HepG2 (cell line): ENCODE measurements around the gene TPM3. TPM values are rescaled to one million over a fixed set of nuclear protein-coding genes. Genes with fewer than 3 reads are reported as not detected.

Experiments
- FOXA3 ChIP-seq: IDR thresholded peaks from 2 replicates; pipeline ENCODE4 v1.6.1; 2016; ENCODE audit warnings: missing genetic modification reagents, missing compliant biosample characterization
- PCBP2 ChIP-seq: fragments of 200-400 bp; formaldehyde crosslinking; optimal IDR thresholded peaks from 2 replicates; pipeline ENCODE3; 2018; ENCODE audit warnings: low read length, low read depth; ENCODE audit not compliant: poor library complexity, severe bottlenecking
- PHF20 ChIP-seq: sonication (generic); formaldehyde crosslinking; IDR thresholded peaks from 2 replicates; pipeline ENCODE4 v1.5.0; 2020; ENCODE audit warnings: mild to moderate bottlenecking, missing genetic modification reagents
- PHF8 ChIP-seq: sonication (generic); formaldehyde crosslinking; IDR thresholded peaks from 2 replicates; pipeline ENCODE4 v1.5.0; 2020; ENCODE audit warnings: missing genetic modification reagents
- RARG ChIP-seq: sonication (generic); formaldehyde crosslinking; IDR thresholded peaks from 2 replicates; pipeline ENCODE4 v1.4.0; 2020; ENCODE audit warnings: low read depth, mild to moderate bottlenecking, missing genetic modification reagents
- REPIN1 ChIP-seq: sonication (generic); formaldehyde crosslinking; IDR thresholded peaks from 2 replicates; pipeline ENCODE4 v1.8.0; 2022; ENCODE audit warnings: missing genetic modification reagents, low read depth, mild to moderate bottlenecking, borderline replicate concordance
- SAP130 ChIP-seq: IDR thresholded peaks from 2 replicates; pipeline ENCODE4 v1.6.1; 2016; ENCODE audit warnings: low read depth
- TARDBP ChIP-seq: sonication (generic); formaldehyde crosslinking; IDR thresholded peaks from 2 replicates; pipeline ENCODE4 v1.8.0; 2022; ENCODE audit warnings: mild to moderate bottlenecking, missing genetic modification reagents
- ZC3H13 ChIP-seq: sonication (generic); formaldehyde crosslinking; IDR thresholded peaks from 2 replicates; pipeline ENCODE4 v1.8.1; 2023; ENCODE audit warnings: mild to moderate bottlenecking, missing genetic modification reagents, moderate library complexity
- polyA plus RNA-seq, 8 experiments: library from polyadenylated mRNA; depleted of rRNA in 3 of 8; stranded (reverse) in 7 of 8; unstranded in 1 of 8; fragments of >200 nt; fragmentation: Illumina TruSeq in 4 of 8; extraction: Trizol in 4 of 8; gene quantifications; 2 replicates each; pipeline versions ENCODE4 v1.2.1 to v1.2.3, GENCODE V29; 2011 to 2016; ENCODE audit warnings: low read depth in 4 of 8, missing spikeins in 1 of 8, mixed read lengths in 1 of 8; ENCODE audit not compliant: insufficient read depth in 1 of 8
- total RNA-seq, 5 experiments: library from RNA; depleted of rRNA; stranded (reverse); fragments of >200 nt; fragmentation: Illumina TruSeq; extraction: Trizol; gene quantifications; 2 replicates each; pipeline ENCODE4 v1.2.3, GENCODE V29; 2016; ENCODE audit warnings: low read depth in 1 of 5
- TF ChIP-seq, protein P1 (sequence below): sonication (generic); formaldehyde crosslinking; IDR thresholded peaks from 2 replicates; pipeline ENCODE4 v1.5.0; 2020; ENCODE audit warnings: mild to moderate bottlenecking, missing genetic modification reagents, borderline replicate concordance
- TF ChIP-seq, protein P2 (sequence below), 2 experiments: sonication (generic) in 1 of 2; formaldehyde crosslinking in 1 of 2; IDR thresholded peaks; 2 replicates each; pipeline versions ENCODE4 v1.4.0 to v1.6.1; 2016 to 2020; ENCODE audit warnings: borderline replicate concordance in 1 of 2, low read depth in 1 of 2, mild to moderate bottlenecking in 1 of 2, missing genetic modification reagents in 1 of 2
- TF ChIP-seq, protein P3 (sequence below): sonication (generic); formaldehyde crosslinking; IDR thresholded peaks from 2 replicates; pipeline ENCODE4 v1.8.1; 2023; ENCODE audit warnings: mild to moderate bottlenecking, moderate library complexity, missing genetic modification reagents
- TF ChIP-seq, protein P4 (sequence below), 2 experiments: fragments of 450-650 bp in 1 of 2; sonication (generic) in 1 of 2; formaldehyde crosslinking; IDR thresholded peaks; 2 replicates each; pipeline versions ENCODE4 v1.5.0 to v1.8.0; 2020 to 2022; ENCODE audit warnings: mild to moderate bottlenecking in 1 of 2, missing genetic modification reagents in 1 of 2
- TF ChIP-seq, protein P5 (sequence below): sonication (generic); formaldehyde crosslinking; conservative IDR thresholded peaks from 2 replicates; pipeline ENCODE4 v1.8.1; 2023; ENCODE audit warnings: missing genetic modification reagents

TPM3 gene
- total and polyA plus RNA-seq, 2 of the 13 experiments (the other 11 are each of a cell fraction or from before 2014, with no cell fraction given) = 160 to 307 TPM

DNA sequence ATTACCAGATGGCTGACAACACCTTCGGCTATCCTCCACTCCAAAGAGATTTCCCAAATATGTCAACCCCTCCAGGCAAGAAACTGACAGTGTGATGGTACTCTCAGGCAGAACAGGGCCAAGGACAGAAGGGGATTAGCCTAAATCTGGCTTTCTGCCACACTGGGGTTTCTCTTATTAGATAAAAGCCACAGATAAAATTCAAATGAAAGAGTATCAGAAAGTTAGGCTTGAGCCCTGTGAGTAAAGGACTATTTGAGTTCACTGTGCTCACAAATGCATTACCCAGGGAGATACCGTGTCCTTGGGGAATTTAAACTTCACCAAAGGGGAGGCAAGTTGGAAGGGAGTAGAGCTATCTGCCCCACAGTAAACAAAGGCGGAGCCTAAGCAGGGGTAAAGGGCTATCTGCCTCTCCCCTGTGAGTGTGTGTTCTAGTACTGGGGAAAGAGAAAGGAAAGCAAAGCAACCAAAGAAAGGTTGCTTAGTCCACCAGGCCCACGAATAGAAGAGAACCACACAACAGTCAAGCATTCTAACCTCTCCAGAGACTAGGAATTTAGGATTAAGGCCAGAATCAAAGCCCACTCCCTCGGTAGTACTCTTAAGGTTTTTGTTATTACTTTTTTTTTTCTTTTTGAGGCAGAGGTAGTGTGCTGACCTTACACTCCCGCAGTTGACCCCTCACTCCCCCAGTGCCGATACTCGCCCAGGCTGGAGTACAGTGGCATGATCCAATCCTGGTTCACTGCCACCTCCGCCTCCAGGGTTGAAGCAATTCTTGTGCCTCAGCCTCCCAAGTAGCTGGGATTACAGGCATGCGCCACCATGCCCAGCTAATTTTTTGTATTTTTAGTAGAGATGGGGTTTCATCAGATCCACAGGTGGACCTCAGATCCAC, 12.7 kb downstream of the TPM3 start (continued):
- TF ChIP-seq, protein P1, sequence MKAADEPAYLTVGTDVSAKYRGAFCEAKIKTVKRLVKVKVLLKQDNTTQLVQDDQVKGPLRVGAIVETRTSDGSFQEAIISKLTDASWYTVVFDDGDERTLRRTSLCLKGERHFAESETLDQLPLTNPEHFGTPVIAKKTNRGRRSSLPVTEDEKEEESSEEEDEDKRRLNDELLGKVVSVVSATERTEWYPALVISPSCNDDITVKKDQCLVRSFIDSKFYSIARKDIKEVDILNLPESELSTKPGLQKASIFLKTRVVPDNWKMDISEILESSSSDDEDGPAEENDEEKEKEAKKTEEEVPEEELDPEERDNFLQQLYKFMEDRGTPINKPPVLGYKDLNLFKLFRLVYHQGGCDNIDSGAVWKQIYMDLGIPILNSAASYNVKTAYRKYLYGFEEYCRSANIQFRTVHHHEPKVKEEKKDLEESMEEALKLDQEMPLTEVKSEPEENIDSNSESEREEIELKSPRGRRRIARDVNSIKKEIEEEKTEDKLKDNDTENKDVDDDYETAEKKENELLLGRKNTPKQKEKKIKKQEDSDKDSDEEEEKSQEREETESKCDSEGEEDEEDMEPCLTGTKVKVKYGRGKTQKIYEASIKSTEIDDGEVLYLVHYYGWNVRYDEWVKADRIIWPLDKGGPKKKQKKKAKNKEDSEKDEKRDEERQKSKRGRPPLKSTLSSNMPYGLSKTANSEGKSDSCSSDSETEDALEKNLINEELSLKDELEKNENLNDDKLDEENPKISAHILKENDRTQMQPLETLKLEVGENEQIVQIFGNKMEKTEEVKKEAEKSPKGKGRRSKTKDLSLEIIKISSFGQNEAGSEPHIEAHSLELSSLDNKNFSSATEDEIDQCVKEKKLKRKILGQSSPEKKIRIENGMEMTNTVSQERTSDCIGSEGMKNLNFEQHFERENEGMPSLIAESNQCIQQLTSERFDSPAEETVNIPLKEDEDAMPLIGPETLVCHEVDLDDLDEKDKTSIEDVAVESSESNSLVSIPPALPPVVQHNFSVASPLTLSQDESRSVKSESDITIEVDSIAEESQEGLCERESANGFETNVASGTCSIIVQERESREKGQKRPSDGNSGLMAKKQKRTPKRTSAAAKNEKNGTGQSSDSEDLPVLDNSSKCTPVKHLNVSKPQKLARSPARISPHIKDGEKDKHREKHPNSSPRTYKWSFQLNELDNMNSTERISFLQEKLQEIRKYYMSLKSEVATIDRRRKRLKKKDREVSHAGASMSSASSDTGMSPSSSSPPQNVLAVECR (CRISPR knock-in tag) = peak; percentile 23; the same call in 1 of the 2 replicates
- TF ChIP-seq RARG (no peak), REPIN1 (CRISPR knock-in tag) (peak; percentile 19; the same call in 1 of the 2 replicates), PHF8 (CRISPR knock-in tag) (peak; percentile 19; the same call in 1 of the 2 replicates), PHF20 (CRISPR knock-in tag) (no peak), TARDBP (CRISPR knock-in tag) (0 out of 2 replicates have a peak, but pooled peaks have one; percentile 21), FOXA3 (peak; percentile 74), PCBP2 (no peak), SAP130 (CRISPR knock-in tag) (peak; percentile 41; the same call in 1 of the 2 replicates), ZC3H13 (CRISPR knock-in tag) (no peak)
- TF ChIP-seq, protein P2, sequence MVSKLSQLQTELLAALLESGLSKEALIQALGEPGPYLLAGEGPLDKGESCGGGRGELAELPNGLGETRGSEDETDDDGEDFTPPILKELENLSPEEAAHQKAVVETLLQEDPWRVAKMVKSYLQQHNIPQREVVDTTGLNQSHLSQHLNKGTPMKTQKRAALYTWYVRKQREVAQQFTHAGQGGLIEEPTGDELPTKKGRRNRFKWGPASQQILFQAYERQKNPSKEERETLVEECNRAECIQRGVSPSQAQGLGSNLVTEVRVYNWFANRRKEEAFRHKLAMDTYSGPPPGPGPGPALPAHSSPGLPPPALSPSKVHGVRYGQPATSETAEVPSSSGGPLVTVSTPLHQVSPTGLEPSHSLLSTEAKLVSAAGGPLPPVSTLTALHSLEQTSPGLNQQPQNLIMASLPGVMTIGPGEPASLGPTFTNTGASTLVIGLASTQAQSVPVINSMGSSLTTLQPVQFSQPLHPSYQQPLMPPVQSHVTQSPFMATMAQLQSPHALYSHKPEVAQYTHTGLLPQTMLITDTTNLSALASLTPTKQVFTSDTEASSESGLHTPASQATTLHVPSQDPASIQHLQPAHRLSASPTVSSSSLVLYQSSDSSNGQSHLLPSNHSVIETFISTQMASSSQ (IDR thresholded peaks at IDR 0.05; ENCODE audit: low read depth) = no peak
- TF ChIP-seq, protein P2 (CRISPR knock-in tag; IDR thresholded peaks at IDR 0.05; ENCODE audit: borderline replicate concordance) = no peak
- TF ChIP-seq, protein P3, sequence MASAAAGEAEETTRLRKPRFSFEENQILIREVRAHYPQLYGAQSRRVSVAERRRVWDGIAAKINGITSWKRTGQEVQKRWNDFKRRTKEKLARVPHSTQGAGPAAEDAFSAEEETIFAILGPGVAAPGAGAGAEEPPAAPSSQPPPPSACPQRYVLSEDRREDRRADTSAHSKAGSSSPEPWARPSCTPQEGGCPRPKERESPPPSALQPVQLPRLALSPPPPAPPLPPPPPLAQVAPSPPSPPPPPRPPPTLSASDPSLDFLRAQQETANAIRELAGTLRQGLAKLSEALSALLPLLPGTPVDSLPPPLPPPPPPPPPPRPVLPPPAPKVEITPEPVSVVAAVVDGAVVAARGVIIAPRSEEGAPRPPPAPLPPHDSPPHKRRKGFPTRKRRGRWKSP (CRISPR knock-in tag) = no peak
- TF ChIP-seq, protein P4, sequence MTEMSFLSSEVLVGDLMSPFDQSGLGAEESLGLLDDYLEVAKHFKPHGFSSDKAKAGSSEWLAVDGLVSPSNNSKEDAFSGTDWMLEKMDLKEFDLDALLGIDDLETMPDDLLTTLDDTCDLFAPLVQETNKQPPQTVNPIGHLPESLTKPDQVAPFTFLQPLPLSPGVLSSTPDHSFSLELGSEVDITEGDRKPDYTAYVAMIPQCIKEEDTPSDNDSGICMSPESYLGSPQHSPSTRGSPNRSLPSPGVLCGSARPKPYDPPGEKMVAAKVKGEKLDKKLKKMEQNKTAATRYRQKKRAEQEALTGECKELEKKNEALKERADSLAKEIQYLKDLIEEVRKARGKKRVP (CRISPR knock-in tag; IDR thresholded peaks at IDR 0.05) = no peak
- TF ChIP-seq, protein P5, sequence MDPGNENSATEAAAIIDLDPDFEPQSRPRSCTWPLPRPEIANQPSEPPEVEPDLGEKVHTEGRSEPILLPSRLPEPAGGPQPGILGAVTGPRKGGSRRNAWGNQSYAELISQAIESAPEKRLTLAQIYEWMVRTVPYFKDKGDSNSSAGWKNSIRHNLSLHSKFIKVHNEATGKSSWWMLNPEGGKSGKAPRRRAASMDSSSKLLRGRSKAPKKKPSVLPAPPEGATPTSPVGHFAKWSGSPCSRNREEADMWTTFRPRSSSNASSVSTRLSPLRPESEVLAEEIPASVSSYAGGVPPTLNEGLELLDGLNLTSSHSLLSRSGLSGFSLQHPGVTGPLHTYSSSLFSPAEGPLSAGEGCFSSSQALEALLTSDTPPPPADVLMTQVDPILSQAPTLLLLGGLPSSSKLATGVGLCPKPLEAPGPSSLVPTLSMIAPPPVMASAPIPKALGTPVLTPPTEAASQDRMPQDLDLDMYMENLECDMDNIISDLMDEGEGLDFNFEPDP (CRISPR knock-in tag) = 0 out of 2 replicates have a peak, but pooled peaks have one; percentile 56
